Adipocyte (in vitro differentiated cells): ENCODE measurements around the gene AZU1.

Experiments
- DNase-seq: peaks from one replicate; pipeline ENCODE4 v3.0.0-alpha.2; 2015; ENCODE audit warnings: low read depth
- H3K27me3 ChIP-seq: replicated peaks from 2 replicates; pipeline ENCODE4 v1.7.0; 2013; ENCODE audit warnings: mild to moderate bottlenecking, low read length, moderate library complexity; ENCODE audit not compliant: control insufficient read depth, insufficient read depth
- H3K36me3 ChIP-seq: 2 replicates; pipeline ENCODE4 v1.7.0; 2013; ENCODE audit warnings: low read length, mild to moderate bottlenecking, moderate library complexity; ENCODE audit not compliant: control insufficient read depth, insufficient read depth, severe bottlenecking
- H3K4me1 ChIP-seq: 2 replicates; pipeline ENCODE4 v1.7.0; 2013; ENCODE audit warnings: mild to moderate bottlenecking, low read length, moderate library complexity; ENCODE audit not compliant: control insufficient read depth, insufficient read depth
- H3K4me3 ChIP-seq: 2 replicates; pipeline ENCODE4 v1.7.0; 2013; ENCODE audit warnings: mild to moderate bottlenecking, low read length, moderate library complexity
- H3K9ac ChIP-seq: 2 replicates; pipeline ENCODE4 v1.7.0; 2013; ENCODE audit warnings: mild to moderate bottlenecking, low read length, moderate library complexity
- H3K9me3 ChIP-seq: 2 replicates; pipeline ENCODE4 v1.7.0; 2013; ENCODE audit warnings: mild to moderate bottlenecking, low read length, moderate library complexity; ENCODE audit not compliant: control insufficient read depth

Gene AZU1

DNA sequence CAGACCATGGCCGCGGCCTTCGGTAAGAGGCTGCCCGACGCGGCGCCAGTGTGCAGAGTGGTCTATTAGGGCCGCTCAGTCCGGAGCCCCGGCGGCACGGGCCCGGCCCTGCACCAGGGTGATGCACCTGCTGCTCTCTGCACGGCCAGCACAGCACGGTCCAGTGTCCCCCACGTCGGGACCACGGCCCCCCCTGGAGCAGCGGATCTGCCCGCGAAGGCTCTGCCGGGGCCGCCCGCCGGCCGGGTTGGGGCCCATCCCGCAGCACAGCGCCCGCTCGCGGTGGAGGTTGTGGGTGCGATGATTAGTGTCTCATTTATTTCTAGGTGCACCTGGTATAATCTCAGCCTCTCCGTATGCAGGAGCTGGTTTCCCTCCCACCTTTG, 22.5 kb upstream of the AZU1 start:
- peaks cover 70% of the 10 kb centered on the region for H3K36me3 ChIP-seq
- peaks cover 26% of the 10 kb centered on the region for H3K4me1 ChIP-seq
- no peaks in the 10 kb centered on the region for H3K27me3 ChIP-seq
- H3K4me3 ChIP-seq = no peak overlapping the region
- no peak overlapping the region for H3K9ac ChIP-seq
- H3K9me3 ChIP-seq = no peaks in the 10 kb centered on the region
- DNase-seq = no peak

DNA sequence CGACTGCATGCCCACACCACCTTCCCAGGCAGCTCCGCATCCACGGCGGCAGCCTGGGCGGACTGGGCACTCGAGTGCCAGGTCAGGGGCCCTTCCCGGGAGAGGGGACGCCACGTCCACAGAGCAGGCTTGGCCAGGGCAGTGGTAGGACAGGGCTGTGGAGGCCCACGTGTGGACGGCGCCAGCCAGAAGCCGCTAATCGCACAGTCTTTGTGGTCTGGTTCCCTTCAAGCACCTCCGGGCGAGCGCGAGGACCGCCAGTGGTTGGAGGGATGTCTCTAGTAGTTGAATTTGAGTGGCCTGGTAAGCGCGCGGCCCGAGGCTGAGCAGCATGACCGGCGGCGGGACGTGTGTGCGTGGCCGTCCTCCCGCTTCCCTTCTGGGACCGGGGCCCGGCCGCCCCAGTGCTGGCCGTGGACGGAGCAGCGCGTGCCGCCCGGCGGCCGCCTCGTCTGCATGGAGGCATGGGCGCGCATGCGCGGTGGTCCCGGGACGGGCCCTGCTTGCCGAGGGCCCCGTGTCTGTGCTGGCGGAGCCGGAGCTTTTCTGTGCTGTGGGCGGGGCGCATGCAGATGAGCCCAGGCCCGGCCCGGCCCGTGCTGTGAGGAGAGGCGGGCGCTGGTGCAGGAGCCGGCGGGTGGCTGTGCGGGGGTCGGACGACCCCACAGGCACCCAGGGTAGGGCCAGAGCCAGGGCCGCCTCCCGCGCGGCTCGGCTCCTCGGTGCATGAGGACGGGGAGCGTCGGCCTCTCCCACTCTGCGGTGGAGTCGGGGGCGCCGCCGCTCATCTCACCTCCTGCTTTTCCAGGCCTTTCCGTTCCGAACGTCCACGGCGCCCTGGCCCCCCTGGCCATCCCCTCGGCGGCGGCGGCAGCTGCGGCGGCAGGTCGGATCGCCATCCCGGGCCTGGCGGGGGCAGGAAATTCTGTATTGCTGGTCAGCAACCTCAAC, 21.8 kb upstream of the AZU1 start:
- H3K4me3 ChIP-seq = no peak overlapping the region
- no peak for DNase-seq
- no peaks in the 10 kb centered on the region for H3K9me3 ChIP-seq
- peaks cover 72% of the 10 kb centered on the region for H3K36me3 ChIP-seq
- peaks cover 19% of the 10 kb centered on the region for H3K4me1 ChIP-seq
- no peak overlapping the region for H3K9ac ChIP-seq
- H3K27me3 ChIP-seq = no peaks in the 10 kb centered on the region

- no peaks in the 10 kb centered on the region for H3K27me3 ChIP-seq
- no peak overlapping the region for H3K4me3 ChIP-seq
- H3K9me3 ChIP-seq = no peaks in the 10 kb centered on the region
- no peak overlapping the region for H3K9ac ChIP-seq
- H3K4me1 ChIP-seq = peaks cover 8% of the 10 kb centered on the region
- peaks cover 82% of the 10 kb centered on the region for H3K36me3 ChIP-seq
- DNase-seq = no peak
Observed at GRCh38 chr19:806815-807421, 20.7 kb upstream of the AZU1 start.

GRCh38 chr19:807627-808422, 19.8 kb upstream of the AZU1 start:
- no peak overlapping the region for H3K9ac ChIP-seq
- H3K4me1 ChIP-seq = no peaks in the 10 kb centered on the region
- no peak overlapping the region for H3K4me3 ChIP-seq
- no peaks in the 10 kb centered on the region for H3K9me3 ChIP-seq
- peaks cover 86% of the 10 kb centered on the region for H3K36me3 ChIP-seq
- H3K27me3 ChIP-seq = no peaks in the 10 kb centered on the region
- no peak for DNase-seq

GRCh38 chr19:808423-808775, 19.2 kb upstream of the AZU1 start:
- Histone ChIP-seq H3K9ac (no peak overlapping the region), H3K9me3 (no peaks in the 10 kb centered on the region), H3K27me3 (no peaks in the 10 kb centered on the region), H3K4me3 (no peak overlapping the region), H3K4me1 (no peaks in the 10 kb centered on the region), H3K36me3 (peaks cover 86% of the 10 kb centered on the region)
- no peak for DNase-seq

DNA sequence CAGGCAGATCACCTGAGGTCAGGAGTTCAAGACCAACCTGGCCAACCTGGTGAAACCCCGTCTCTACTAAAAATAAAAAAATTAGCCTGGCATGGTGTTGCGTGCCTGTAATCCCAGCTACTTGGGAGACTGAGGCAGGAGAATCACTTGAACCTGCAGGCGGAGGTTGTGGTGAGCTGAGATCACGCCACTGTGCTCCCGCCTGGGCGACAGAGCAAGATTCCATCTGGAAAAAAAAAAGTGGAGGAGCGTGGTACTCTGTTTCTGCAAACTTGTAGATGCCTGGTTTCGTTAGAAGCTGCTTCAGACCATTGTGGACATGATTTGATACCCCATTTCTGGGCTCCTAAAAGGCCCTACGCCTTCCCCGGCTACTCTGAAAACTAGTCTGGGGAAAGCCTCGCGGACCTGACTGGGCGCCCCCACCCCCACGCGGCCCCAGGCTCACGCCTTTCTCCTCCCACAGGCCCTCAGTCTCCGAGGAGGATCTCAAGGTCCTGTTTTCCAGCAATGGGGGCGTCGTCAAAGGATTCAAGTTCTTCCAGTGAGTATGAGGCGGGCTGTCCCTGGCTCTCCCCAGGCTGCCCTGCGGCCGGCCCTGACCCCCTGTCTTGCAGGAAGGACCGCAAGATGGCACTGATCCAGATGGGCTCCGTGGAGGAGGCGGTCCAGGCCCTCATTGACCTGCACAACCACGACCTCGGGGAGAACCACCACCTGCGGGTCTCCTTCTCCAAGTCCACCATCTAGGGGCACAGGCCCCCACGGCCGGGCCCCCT, 17.4 kb upstream of the AZU1 start:
- no peak overlapping the region for H3K9ac ChIP-seq
- no peaks in the 10 kb centered on the region for H3K9me3 ChIP-seq
- no peak for DNase-seq
- H3K4me3 ChIP-seq = no peak overlapping the region
- H3K36me3 ChIP-seq = peaks cover 67% of the 10 kb centered on the region
- no peaks in the 10 kb centered on the region for H3K4me1 ChIP-seq
- no peaks in the 10 kb centered on the region for H3K27me3 ChIP-seq

GRCh38 chr19:810883-811489, 16.7 kb upstream of the AZU1 start:
- Histone ChIP-seq H3K36me3 (peaks cover 60% of the 10 kb centered on the region), H3K4me3 (no peak overlapping the region)

DNA sequence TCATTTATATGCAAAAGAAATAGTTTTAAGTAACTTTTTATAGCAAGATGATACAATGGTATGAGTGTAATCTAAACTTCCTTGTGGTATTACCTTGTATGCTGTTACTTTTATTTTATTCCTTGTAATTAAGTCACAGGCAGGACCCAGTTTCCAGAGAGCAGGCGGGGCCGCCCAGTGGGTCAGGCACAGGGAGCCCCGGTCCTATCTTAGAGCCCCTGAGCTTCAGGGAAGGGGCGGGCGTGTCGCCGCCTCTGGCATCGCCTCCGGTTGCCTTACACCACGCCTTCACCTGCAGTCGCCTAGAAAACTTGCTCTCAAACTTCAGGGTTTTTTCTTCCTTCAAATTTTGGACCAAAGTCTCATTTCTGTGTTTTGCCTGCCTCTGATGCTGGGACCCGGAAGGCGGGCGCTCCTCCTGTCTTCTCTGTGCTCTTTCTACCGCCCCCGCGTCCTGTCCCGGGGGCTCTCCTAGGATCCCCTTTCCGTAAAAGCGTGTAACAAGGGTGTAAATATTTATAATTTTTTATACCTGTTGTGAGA, 16.1 kb upstream of the AZU1 start:
- Histone ChIP-seq H3K4me3 (no peak overlapping the region), H3K9me3 (no peaks in the 10 kb centered on the region), H3K9ac (no peak overlapping the region), H3K27me3 (no peaks in the 10 kb centered on the region), H3K4me1 (no peaks in the 10 kb centered on the region), H3K36me3 (peaks cover 55% of the 10 kb centered on the region)
- DNase-seq = no peak

More at GRCh38 chr19:810883-811489, 16.7 kb upstream of the AZU1 start:
- H3K27me3 ChIP-seq = no peaks in the 10 kb centered on the region
- H3K4me1 ChIP-seq = no peaks in the 10 kb centered on the region
- H3K9me3 ChIP-seq = no peaks in the 10 kb centered on the region
- no peak for DNase-seq
- no peak overlapping the region for H3K9ac ChIP-seq

- Histone ChIP-seq H3K36me3 (peaks cover 48% of the 10 kb centered on the region), H3K4me3 (no peak overlapping the region), H3K27me3 (no peaks in the 10 kb centered on the region), H3K9ac (no peak overlapping the region), H3K4me1 (no peaks in the 10 kb centered on the region), H3K9me3 (no peaks in the 10 kb centered on the region)
- DNase-seq = no peak
Observed at GRCh38 chr19:812049-812746, 15.4 kb upstream of the AZU1 start.

- no peaks in the 10 kb centered on the region for H3K4me1 ChIP-seq
- no peaks in the 10 kb centered on the region for H3K27me3 ChIP-seq
- no peaks in the 10 kb centered on the region for H3K9me3 ChIP-seq
- H3K36me3 ChIP-seq = peaks cover 42% of the 10 kb centered on the region
- H3K4me3 ChIP-seq = no peak overlapping the region
- no peak overlapping the region for H3K9ac ChIP-seq
- no peak for DNase-seq
Observed at GRCh38 chr19:812747-813218, 14.9 kb upstream of the AZU1 start.
